ENCODE results near the gene PLEKHG7. TPM values are rescaled to one million over a fixed set of nuclear protein-coding genes. Genes with fewer than 3 reads are reported as not detected.
"Not testable (repeated sequence)": the region's sequence is repeated elsewhere in the genome, so short reads cannot be mapped to it uniquely, and the experiment has no call there.

PLEKHG7 gene
- total and polyA plus RNA-seq, 4 donors = 0.08 to 0.28 (median 0.13) TPM

GRCh38 chr12:92786045-92786444 is 83.3 kb downstream of the PLEKHG7 start:
- no peaks in the 10 kb centered on the region for H3K27me3 ChIP-seq (ENCODE audit: control insufficient read depth in 4 of 4, insufficient read depth in 4 of 4, low read length in 3 of 4)
- H3K9me3 ChIP-seq (ENCODE audit: control insufficient read depth in 4 of 4, low read length in 3 of 4) = no peaks in the 10 kb centered on the region
- DNase-seq (ENCODE audit: low spot score) = no peak
- WGBS = 94% methylated on average over 1 of the region's 1 CpG
- H3K36me3 ChIP-seq (ENCODE audit: control insufficient read depth in 4 of 4, insufficient read depth in 3 of 4, low read depth in 1 of 4, low read length in 3 of 4) = peaks cover 0 to 3% (median 0%) of the 10 kb centered on the region in 4 donors
- no peak overlapping the region for H3K27ac ChIP-seq (ENCODE audit: low read depth in 1 of 2, low read length in 2 of 2)
- no peak overlapping the region for H3K4me3 ChIP-seq (ENCODE audit: low read depth in 1 of 3, low read length in 3 of 3)
- H3K9ac ChIP-seq (ENCODE audit: low read depth in 1 of 2, low read length in 2 of 2) = no peak overlapping the region
- TF ChIP-seq HNF4G (IDR thresholded peaks at IDR 0.05) (no peak), MAX (IDR thresholded peaks at IDR 0.05) (no peak), EGR1 (IDR thresholded peaks at IDR 0.05; ENCODE audit: low read depth in 2 of 2) (no peak), TAF1 (conservative IDR thresholded peaks at IDR 0.05) (no peak), FOXA1 (IDR thresholded peaks at IDR 0.05) (no peak), YY1 (IDR thresholded peaks at IDR 0.05) (no peak), FOXA2 (IDR thresholded peaks at IDR 0.05) (no peak), ATF3 (IDR thresholded peaks at IDR 0.05) (no peak), RXRA (IDR thresholded peaks at IDR 0.05) (no peak)
- TF ChIP-seq, protein P1, sequence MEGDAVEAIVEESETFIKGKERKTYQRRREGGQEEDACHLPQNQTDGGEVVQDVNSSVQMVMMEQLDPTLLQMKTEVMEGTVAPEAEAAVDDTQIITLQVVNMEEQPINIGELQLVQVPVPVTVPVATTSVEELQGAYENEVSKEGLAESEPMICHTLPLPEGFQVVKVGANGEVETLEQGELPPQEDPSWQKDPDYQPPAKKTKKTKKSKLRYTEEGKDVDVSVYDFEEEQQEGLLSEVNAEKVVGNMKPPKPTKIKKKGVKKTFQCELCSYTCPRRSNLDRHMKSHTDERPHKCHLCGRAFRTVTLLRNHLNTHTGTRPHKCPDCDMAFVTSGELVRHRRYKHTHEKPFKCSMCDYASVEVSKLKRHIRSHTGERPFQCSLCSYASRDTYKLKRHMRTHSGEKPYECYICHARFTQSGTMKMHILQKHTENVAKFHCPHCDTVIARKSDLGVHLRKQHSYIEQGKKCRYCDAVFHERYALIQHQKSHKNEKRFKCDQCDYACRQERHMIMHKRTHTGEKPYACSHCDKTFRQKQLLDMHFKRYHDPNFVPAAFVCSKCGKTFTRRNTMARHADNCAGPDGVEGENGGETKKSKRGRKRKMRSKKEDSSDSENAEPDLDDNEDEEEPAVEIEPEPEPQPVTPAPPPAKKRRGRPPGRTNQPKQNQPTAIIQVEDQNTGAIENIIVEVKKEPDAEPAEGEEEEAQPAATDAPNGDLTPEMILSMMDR (IDR thresholded peaks at IDR 0.05; ENCODE audit: low read depth, low read length, missing input control) = no peak
- TF ChIP-seq, protein P2, sequence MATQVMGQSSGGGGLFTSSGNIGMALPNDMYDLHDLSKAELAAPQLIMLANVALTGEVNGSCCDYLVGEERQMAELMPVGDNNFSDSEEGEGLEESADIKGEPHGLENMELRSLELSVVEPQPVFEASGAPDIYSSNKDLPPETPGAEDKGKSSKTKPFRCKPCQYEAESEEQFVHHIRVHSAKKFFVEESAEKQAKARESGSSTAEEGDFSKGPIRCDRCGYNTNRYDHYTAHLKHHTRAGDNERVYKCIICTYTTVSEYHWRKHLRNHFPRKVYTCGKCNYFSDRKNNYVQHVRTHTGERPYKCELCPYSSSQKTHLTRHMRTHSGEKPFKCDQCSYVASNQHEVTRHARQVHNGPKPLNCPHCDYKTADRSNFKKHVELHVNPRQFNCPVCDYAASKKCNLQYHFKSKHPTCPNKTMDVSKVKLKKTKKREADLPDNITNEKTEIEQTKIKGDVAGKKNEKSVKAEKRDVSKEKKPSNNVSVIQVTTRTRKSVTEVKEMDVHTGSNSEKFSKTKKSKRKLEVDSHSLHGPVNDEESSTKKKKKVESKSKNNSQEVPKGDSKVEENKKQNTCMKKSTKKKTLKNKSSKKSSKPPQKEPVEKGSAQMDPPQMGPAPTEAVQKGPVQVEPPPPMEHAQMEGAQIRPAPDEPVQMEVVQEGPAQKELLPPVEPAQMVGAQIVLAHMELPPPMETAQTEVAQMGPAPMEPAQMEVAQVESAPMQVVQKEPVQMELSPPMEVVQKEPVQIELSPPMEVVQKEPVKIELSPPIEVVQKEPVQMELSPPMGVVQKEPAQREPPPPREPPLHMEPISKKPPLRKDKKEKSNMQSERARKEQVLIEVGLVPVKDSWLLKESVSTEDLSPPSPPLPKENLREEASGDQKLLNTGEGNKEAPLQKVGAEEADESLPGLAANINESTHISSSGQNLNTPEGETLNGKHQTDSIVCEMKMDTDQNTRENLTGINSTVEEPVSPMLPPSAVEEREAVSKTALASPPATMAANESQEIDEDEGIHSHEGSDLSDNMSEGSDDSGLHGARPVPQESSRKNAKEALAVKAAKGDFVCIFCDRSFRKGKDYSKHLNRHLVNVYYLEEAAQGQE (IDR thresholded peaks at IDR 0.05) = no peak
- H3K4me1 ChIP-seq (ENCODE audit: control insufficient read depth in 4 of 4, insufficient read depth in 4 of 4, low read length in 3 of 4) = no peaks in the 10 kb centered on the region

- not testable (repeated sequence) for H3K4me1 ChIP-seq (ENCODE audit: control insufficient read depth in 4 of 4, insufficient read depth in 4 of 4, low read length in 3 of 4); H3K9ac ChIP-seq (ENCODE audit: low read depth in 1 of 2, low read length in 2 of 2); H3K27ac ChIP-seq (ENCODE audit: low read depth in 1 of 2, low read length in 2 of 2); H3K27me3 ChIP-seq (ENCODE audit: control insufficient read depth in 4 of 4, insufficient read depth in 4 of 4, low read length in 3 of 4); H3K9me3 ChIP-seq (ENCODE audit: control insufficient read depth in 4 of 4, low read length in 3 of 4); DNase-seq (ENCODE audit: low spot score); H3K36me3 ChIP-seq (ENCODE audit: control insufficient read depth in 4 of 4, insufficient read depth in 3 of 4, low read depth in 1 of 4, low read length in 3 of 4); H3K4me3 ChIP-seq (ENCODE audit: low read depth in 1 of 3, low read length in 3 of 3)
- 95% methylated on average over 5 of the region's 5 CpGs for WGBS
These were observed 91.6 kb downstream of the PLEKHG7 start for GRCh38 chr12:92794356-92794755.

DNA sequence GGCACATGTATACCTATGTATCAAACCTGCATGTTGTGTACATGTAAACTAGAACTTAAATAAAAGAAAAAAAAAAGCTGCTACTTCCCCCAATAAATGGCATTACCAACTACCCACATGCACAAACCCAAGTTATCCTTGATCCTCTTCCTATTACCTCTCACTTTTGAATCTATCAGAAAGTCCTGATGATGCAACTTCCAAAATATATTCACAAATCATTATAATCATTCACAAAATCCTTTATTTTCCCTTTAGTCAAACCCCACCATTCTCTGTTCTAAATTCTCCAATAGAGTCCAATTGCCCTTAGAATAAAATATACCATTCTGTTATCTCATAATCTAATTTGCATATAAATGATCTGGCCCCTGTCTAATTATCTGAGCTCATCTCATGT is 92.0 kb downstream of the PLEKHG7 start:
- Histone ChIP-seq H3K9me3 (ENCODE audit: control insufficient read depth in 4 of 4, low read length in 3 of 4) (no peaks in the 10 kb centered on the region), H3K36me3 (ENCODE audit: control insufficient read depth in 4 of 4, insufficient read depth in 3 of 4, low read depth in 1 of 4, low read length in 3 of 4) (peaks cover 0 to 5% (median 3%) of the 10 kb centered on the region in 4 donors), H3K9ac (ENCODE audit: low read depth in 1 of 2, low read length in 2 of 2) (no peak overlapping the region), H3K27me3 (ENCODE audit: control insufficient read depth in 4 of 4, insufficient read depth in 4 of 4, low read length in 3 of 4) (no peaks in the 10 kb centered on the region), H3K4me3 (ENCODE audit: low read depth in 1 of 3, low read length in 3 of 3) (no peak overlapping the region), H3K27ac (ENCODE audit: low read depth in 1 of 2, low read length in 2 of 2) (no peak overlapping the region), H3K4me1 (ENCODE audit: control insufficient read depth in 4 of 4, insufficient read depth in 4 of 4, low read length in 3 of 4) (no peaks in the 10 kb centered on the region)
- DNase-seq (ENCODE audit: low spot score) = no peak
- TF ChIP-seq HNF4A (conservative IDR thresholded peaks at IDR 0.05) = no peak
- TF ChIP-seq FOXA1 (IDR thresholded peaks at IDR 0.05) = no peak
- TF ChIP-seq JUND (IDR thresholded peaks at IDR 0.05) = no peak
- TF ChIP-seq MAX (IDR thresholded peaks at IDR 0.05) = no peak
- TF ChIP-seq, protein P2 (IDR thresholded peaks at IDR 0.05) = no peak
- no peak for TF ChIP-seq NR2F2 (IDR thresholded peaks at IDR 0.05)
- no peak for TF ChIP-seq GABPA (IDR thresholded peaks at IDR 0.05 in 1 of 2, conservative IDR thresholded peaks at IDR 0.05 in 1 of 2)
